Neural progenitor cell (in vitro differentiated cells): ENCODE results near the gene MRC2. TPM values are rescaled to one million over a fixed set of nuclear protein-coding genes. Genes with fewer than 3 reads are reported as not detected.

Experiments
- DNase-seq: peaks from one replicate; pipeline ENCODE4 v3.0.0-alpha.2; 2016; ENCODE audit warnings: low spot score
- H2AFZ ChIP-seq: fragments of 200-600 bp; sonication (generic); replicated peaks from 2 replicates; pipeline ENCODE4 v1.6.1; 2016; ENCODE audit warnings: antibody characterized with exemption
- H3F3A ChIP-seq: fragments of 200-600 bp; sonication (generic); 2 replicates; pipeline ENCODE4 v1.6.1; 2016; ENCODE audit warnings: antibody characterized with exemption, low read depth
- H3K27ac ChIP-seq: fragments of 200-600 bp; sonication (generic); 2 replicates; pipeline ENCODE4 v1.5.1; 2016; ENCODE audit warnings: mild to moderate bottlenecking
- H3K27me3 ChIP-seq: fragments of 200-600 bp; sonication (generic); 2 replicates; pipeline ENCODE4 v1.6.1; 2016; ENCODE audit warnings: mild to moderate bottlenecking, moderate library complexity
- H3K36me3 ChIP-seq: fragments of 200-600 bp; sonication (generic); 2 replicates; pipeline ENCODE4 v1.5.1; 2016
- H3K4me1 ChIP-seq: fragments of 200-600 bp; sonication (generic); 2 replicates; pipeline ENCODE4 v1.6.1; 2016; ENCODE audit warnings: mixed run types
- H3K4me2 ChIP-seq: fragments of 200-600 bp; sonication (generic); 2 replicates; pipeline ENCODE4 v1.6.1; 2016
- H3K4me3 ChIP-seq: fragments of 200-600 bp; sonication (generic); 2 replicates; pipeline ENCODE4 v1.5.1; 2016
- H3K79me2 ChIP-seq: fragments of 200-600 bp; sonication (generic); 2 replicates; pipeline ENCODE4 v1.6.1; 2016; ENCODE audit warnings: low read depth
- H3K9ac ChIP-seq: fragments of 200-600 bp; sonication (generic); 2 replicates; pipeline ENCODE4 v1.6.1; 2016
- H3K9me3 ChIP-seq: fragments of 200-600 bp; sonication (generic); 2 replicates; pipeline ENCODE4 v1.5.1; 2016; ENCODE audit warnings: low read depth
- H4K20me1 ChIP-seq: fragments of 200-600 bp; sonication (generic); 2 replicates; pipeline ENCODE4 v1.6.1; 2016; ENCODE audit warnings: low read depth
- H3K27ac Mint-ChIP-seq: 3 replicates; pipeline ENCODE4 v1.8.0; 2021; ENCODE audit warnings: mixed read lengths
- H3K27me3 Mint-ChIP-seq: 2 replicates; pipeline ENCODE4 v1.8.0; 2022; ENCODE audit warnings: low read depth, mild to moderate bottlenecking, inconsistent platforms, moderate library complexity, mixed read lengths; ENCODE audit not compliant: insufficient read depth
- H3K36me3 Mint-ChIP-seq: 3 replicates; pipeline ENCODE4 v1.8.0; 2021; ENCODE audit warnings: mixed read lengths
- H3K4me1 Mint-ChIP-seq: 3 replicates; pipeline ENCODE4 v1.8.0; 2021; ENCODE audit warnings: mixed read lengths
- H3K4me3 Mint-ChIP-seq: 3 replicates; pipeline ENCODE4 v1.8.0; 2021; ENCODE audit warnings: mild to moderate bottlenecking, moderate library complexity, mixed read lengths
- H3K9me3 Mint-ChIP-seq: 3 replicates; pipeline ENCODE4 v1.8.0; 2020; ENCODE audit warnings: mixed read lengths
- CTCF ChIP-seq: fragments of 200-600 bp; sonication (generic); IDR thresholded peaks from 2 replicates; pipeline ENCODE4 v1.5.1; 2017; ENCODE audit warnings: antibody characterized with exemption, mild to moderate bottlenecking
- EZH2 ChIP-seq: fragments of 200-600 bp; sonication (generic); IDR thresholded peaks from 2 replicates; pipeline ENCODE4 v1.6.1; 2017; ENCODE audit warnings: antibody characterized with exemption, mild to moderate bottlenecking, moderate library complexity
- EZH2phosphoT487 ChIP-seq: fragments of 200-600 bp; sonication (generic); IDR thresholded peaks from 2 replicates; pipeline ENCODE4 v1.6.1; 2017; ENCODE audit warnings: antibody characterized with exemption
- total RNA-seq: library from RNA; depleted of rRNA; stranded (reverse); fragments of >200 nt; gene quantifications from 2 replicates; pipeline ENCODE4 v1.2.3, GENCODE V29; 2015; ENCODE audit warnings: low replicate concordance

MRC2 gene
- total RNA-seq, 1 donor from 2014 or later, result 24.6 TPM

GRCh38 chr17:62666801-62667591, 39.5 kb downstream of the MRC2 start:
- peaks cover 8% of the 10 kb centered on the region for H3K36me3 Mint-ChIP-seq
- no peaks in the 10 kb centered on the region for H3K9me3 ChIP-seq
- DNase-seq, result no peak
- H3K4me2 ChIP-seq, result no peak overlapping the region
- no peak overlapping the region for H3K4me3 ChIP-seq
- H3K4me1 ChIP-seq, result no peaks in the 10 kb centered on the region
- H3K4me3 Mint-ChIP-seq, result no peak overlapping the region
- peaks cover 2% of the 10 kb centered on the region for H3K9me3 Mint-ChIP-seq
- H3K27me3 ChIP-seq, result no peaks in the 10 kb centered on the region
- no peak overlapping the region for H3K27ac Mint-ChIP-seq
- peaks cover 3% of the 10 kb centered on the region for H3K4me1 Mint-ChIP-seq
- H4K20me1 ChIP-seq, result no peaks in the 10 kb centered on the region
- no peak overlapping the region for H2AFZ ChIP-seq
- H3K36me3 ChIP-seq, result no peaks in the 10 kb centered on the region
- no peaks in the 10 kb centered on the region for H3F3A ChIP-seq
- H3K79me2 ChIP-seq, result no peaks in the 10 kb centered on the region
- H3K27ac ChIP-seq, result no peak overlapping the region
- TF ChIP-seq EZH2 (no peak), CTCF (no peak), EZH2phosphoT487 (no peak)
- H3K27me3 Mint-ChIP-seq, result no peaks in the 10 kb centered on the region
- no peak overlapping the region for H3K9ac ChIP-seq

GRCh38 chr17:62668091-62668804, 40.8 kb downstream of the MRC2 start:
- no peaks in the 10 kb centered on the region for H3K4me1 ChIP-seq
- no peak overlapping the region for H3K4me3 ChIP-seq
- H3K36me3 ChIP-seq, result no peaks in the 10 kb centered on the region
- H2AFZ ChIP-seq, result no peak overlapping the region
- H3K79me2 ChIP-seq, result no peaks in the 10 kb centered on the region
- no peak overlapping the region for H3K27ac ChIP-seq
- H3K36me3 Mint-ChIP-seq, result peaks cover 9% of the 10 kb centered on the region
- H3K4me3 Mint-ChIP-seq, result no peak overlapping the region
- H3F3A ChIP-seq, result no peaks in the 10 kb centered on the region
- no peak overlapping the region for H3K27ac Mint-ChIP-seq
- no peaks in the 10 kb centered on the region for H4K20me1 ChIP-seq
- no peaks in the 10 kb centered on the region for H3K9me3 ChIP-seq
- no peak for DNase-seq
- no peaks in the 10 kb centered on the region for H3K9me3 Mint-ChIP-seq
- H3K4me1 Mint-ChIP-seq, result peaks cover 3% of the 10 kb centered on the region
- no peaks in the 10 kb centered on the region for H3K27me3 Mint-ChIP-seq
- no peak for TF ChIP-seq EZH2
- no peaks in the 10 kb centered on the region for H3K27me3 ChIP-seq
- no peak overlapping the region for H3K4me2 ChIP-seq
- H3K9ac ChIP-seq, result no peak overlapping the region

- Histone ChIP-seq H2AFZ (no peak overlapping the region), H3K27ac (no peak overlapping the region), H3K4me1 (no peaks in the 10 kb centered on the region), H3K4me2 (no peak overlapping the region), H3K27me3 (no peaks in the 10 kb centered on the region), H3K79me2 (no peaks in the 10 kb centered on the region), H3K9ac (no peak overlapping the region), H3F3A (no peaks in the 10 kb centered on the region), H4K20me1 (no peaks in the 10 kb centered on the region), H3K9me3 (no peaks in the 10 kb centered on the region), H3K36me3 (no peaks in the 10 kb centered on the region), H3K4me3 (no peak overlapping the region)
- no peaks in the 10 kb centered on the region for H3K9me3 Mint-ChIP-seq
- peak; percentile 65 for DNase-seq
- no peaks in the 10 kb centered on the region for H3K27me3 Mint-ChIP-seq
- TF ChIP-seq EZH2, result no peak
- TF ChIP-seq CTCF, result no peak
- TF ChIP-seq EZH2phosphoT487, result no peak
- H3K36me3 Mint-ChIP-seq, result peaks cover 9% of the 10 kb centered on the region
- no peak overlapping the region for H3K4me3 Mint-ChIP-seq
- no peak overlapping the region for H3K27ac Mint-ChIP-seq
- H3K4me1 Mint-ChIP-seq, result peaks cover 3% of the 10 kb centered on the region
Observed at GRCh38 chr17:62670202-62670821, 42.8 kb downstream of the MRC2 start.
